GM12878 (cell line): ENCODE measurements around the gene LRRC3B. TPM values are rescaled to one million over a fixed set of nuclear protein-coding genes. Genes with fewer than 3 reads are reported as not detected.

Experiments
- ATAC-seq: fragments of 200-7000 bp; cut with Tn5 transposase; 3 replicates; pipeline ENCODE4 v1.9.1; 2020; ENCODE audit warnings: mild to moderate bottlenecking, moderate library complexity
- BruUV-seq: library from RNA; stranded (reverse); fragments of 400-500 nt; replicated peaks from 2 replicates; lab custom pipeline; 2021; lab: Mats Ljungman, UMichigan
- CTCF ChIA-PET: fragments of 300-600 bp; sonication (Branson Sonifier 250); formaldehyde crosslinking; extraction: SDS; loops from one replicate; lab custom pipeline; 2021; ENCODE audit warnings: inconsistent platforms; lab: Yijun Ruan, JAX
- POLR2A ChIA-PET: fragments of 350-600 bp; formaldehyde crosslinking; extraction: SDS; loops from one replicate; lab custom pipeline; 2021; ENCODE audit warnings: inconsistent platforms; lab: Charles Lee
- RAD21 ChIA-PET: fragments of 300-600 bp; sonication (Branson Sonifier 250); formaldehyde crosslinking; loops from one replicate; lab custom pipeline; 2023; ENCODE audit warnings: antibody characterized with exemption; ENCODE audit not compliant: unreplicated experiment; lab: Charles Lee
- SMC1A ChIA-PET: fragments of 300-600 bp; sonication (Branson Sonifier 250); formaldehyde crosslinking; loops from one replicate; lab custom pipeline; 2023; ENCODE audit not compliant: unreplicated experiment, uncharacterized antibody; lab: Charles Lee
- DNase-seq: peaks from one replicate; pipeline ENCODE4 v3.0.0-alpha.2; 2011; ENCODE audit warnings: low read depth, low spot score
- FAIRE-seq: peaks from 3 replicates; lab custom pipeline; 2011; peaks lifted over from hg19 to GRCh38; lab: Jason Lieb, UNC
- H2AFZ ChIP-seq: 2 replicates; pipeline ENCODE4 v1.6.0; 2011; ENCODE audit warnings: low read depth, low read length, control low read depth; ENCODE audit not compliant: control insufficient read depth
- H3K27ac ChIP-seq: 2 replicates; pipeline ENCODE4 v1.5.1; 2011; ENCODE audit warnings: control low read depth; ENCODE audit not compliant: control insufficient read depth, insufficient read depth
- H3K27me3 ChIP-seq, 2 experiments: replicated peaks in 1 of 2; 2 replicates each; pipeline versions ENCODE4 v1.6.0 to v1.6.1; 2011; ENCODE audit warnings: low read length in 1 of 2; ENCODE audit not compliant: control insufficient read depth in 2 of 2, insufficient read depth in 2 of 2
- H3K36me3 ChIP-seq, 2 experiments: 2 replicates each; pipeline ENCODE4 v1.5.1; 2011; ENCODE audit warnings: low read length in 1 of 2; ENCODE audit not compliant: control insufficient read depth in 2 of 2, insufficient read depth in 2 of 2
- H3K4me1 ChIP-seq: 2 replicates; pipeline ENCODE4 v1.6.1; 2011; ENCODE audit warnings: mild to moderate bottlenecking, low read length, moderate library complexity, mixed read lengths; ENCODE audit not compliant: control insufficient read depth, insufficient read depth
- H3K4me2 ChIP-seq: 2 replicates; pipeline ENCODE4 v1.6.0; 2011; ENCODE audit warnings: control low read depth; ENCODE audit not compliant: control insufficient read depth, insufficient read depth
- H3K4me3 ChIP-seq: fragments of 200-600 bp; sonication (generic); 2 replicates; pipeline ENCODE4 v1.5.1; 2016
- H3K79me2 ChIP-seq: 2 replicates; pipeline ENCODE4 v1.6.0; 2011; ENCODE audit warnings: low read length; ENCODE audit not compliant: control insufficient read depth, insufficient read depth
- H3K9ac ChIP-seq: 2 replicates; pipeline ENCODE4 v1.8.0; 2011; ENCODE audit warnings: low read length, control low read depth, mixed read lengths; ENCODE audit not compliant: control insufficient read depth, insufficient read depth
- H3K9me3 ChIP-seq: replicated peaks from 3 replicates; pipeline ENCODE4 v1.5.1; 2011; ENCODE audit warnings: mild to moderate bottlenecking, low read length; ENCODE audit not compliant: control insufficient read depth, insufficient read depth
- H4K20me1 ChIP-seq: 2 replicates; pipeline ENCODE4 v1.6.0; 2011; ENCODE audit not compliant: control insufficient read depth, insufficient read depth
- ASH2L ChIP-seq: fragments of 300-600, 200-600 bp; sonication (generic); IDR thresholded peaks from 2 replicates; pipeline ENCODE4 v1.6.1; 2017; ENCODE audit warnings: low read depth, mild to moderate bottlenecking, borderline replicate concordance
- HCFC1 ChIP-seq: fragments of 150-350 bp; IDR thresholded peaks from 2 replicates; pipeline ENCODE4 v1.6.1; 2014; ENCODE audit warnings: low read length
- HDGF ChIP-seq: fragments of 450-650 bp; IDR thresholded peaks from 2 replicates; pipeline ENCODE4 v1.6.1; 2016; ENCODE audit warnings: antibody characterized with exemption
- IRF4 ChIP-seq: IDR thresholded peaks from 2 replicates; pipeline ENCODE4 v1.6.1; 2011; ENCODE audit warnings: low read depth, low read length
- KDM1A ChIP-seq: fragments of 200-600 bp; sonication (generic); IDR thresholded peaks from 2 replicates; pipeline ENCODE4 v1.6.1; 2016; ENCODE audit warnings: borderline replicate concordance
- NR2C2 ChIP-seq: IDR thresholded peaks from 2 replicates; pipeline ENCODE4 v1.6.1; 2011; ENCODE audit warnings: borderline replicate concordance, low read depth; ENCODE audit not compliant: control insufficient read depth, insufficient read length
- POLR2A ChIP-seq: IDR thresholded peaks from 2 replicates; pipeline ENCODE4 v1.6.1; 2011; ENCODE audit warnings: low read depth, mild to moderate bottlenecking, low read length
- SP1 ChIP-seq: IDR thresholded peaks from one replicate; pipeline ENCODE4 v1.6.1; 2011; ENCODE audit warnings: low read depth, low read length
- SREBF2 ChIP-seq: IDR thresholded peaks from 2 replicates; pipeline ENCODE4 v1.6.1; 2012; ENCODE audit warnings: mild to moderate bottlenecking, low read length
- SUPT20H ChIP-seq: IDR thresholded peaks from 2 replicates; pipeline ENCODE4 v1.6.1; 2011; ENCODE audit warnings: low read depth, mild to moderate bottlenecking, low read length, moderate library complexity, borderline replicate concordance; ENCODE audit not compliant: control insufficient read depth
- ZNF24 ChIP-seq: fragments of 450-650 bp; IDR thresholded peaks from 2 replicates; pipeline ENCODE4 v1.6.1; 2017; ENCODE audit warnings: antibody characterized with exemption, mild to moderate bottlenecking
- ZNF622 ChIP-seq: fragments of 450-650 bp; IDR thresholded peaks from 2 replicates; pipeline ENCODE4 v1.6.1; 2017; ENCODE audit warnings: mild to moderate bottlenecking, inconsistent platforms
- WGBS: methylation state at CpG from one replicate; pipeline ENCODE4 v1.1.6; 2016; ENCODE audit warnings: low lambda C conversion rate; ENCODE audit not compliant: insufficient replicate concordance, insufficient coverage; ENCODE audit errors: missing lambda C conversion rate; 5-methylcytosine and 5-hydroxymethylcytosine counted together
- in situ Hi-C: fragments of 300-500 bp; cut with MboI; formaldehyde crosslinking; loops from 9 replicates; pipeline ENCODE4 v1.14.3; 2018; ENCODE audit warnings: mixed read lengths
- intact Hi-C: fragments of 100-400 bp; cut with micrococcal nuclease; formaldehyde crosslinking; loops from one replicate; pipeline ENCODE4 v1.14.2; 2022; ENCODE audit not compliant: unreplicated experiment
- polyA plus RNA-seq, 11 experiments: library from polyadenylated mRNA; depleted of rRNA in 4 of 11; unstranded in 6 of 11; stranded (reverse) in 5 of 11; fragments of >200 nt; fragmentation: Nextera tagmentation in 4 of 11; fragmentation: Illumina TruSeq in 1 of 11; extraction: Ambion mirVana in 4 of 11; extraction: Trizol in 1 of 11; gene quantifications; 1 replicate in 1 of 11; 2 replicates in 10 of 11; pipeline versions ENCODE4 v1.2.1 to v1.2.3, GENCODE V29; 2011 to 2016; ENCODE audit warnings: inconsistent platforms in 2 of 11, missing spikeins in 2 of 11, low read depth in 1 of 11
- total RNA-seq, 4 experiments: library from RNA; depleted of rRNA in 3 of 4; stranded (reverse); fragments of >200 nt in 3 of 4; fragmentation: Illumina TruSeq in 1 of 4; extraction: Trizol in 1 of 4; gene quantifications; 2 replicates each; pipeline versions ENCODE4 v1.2.1 to v1.2.3, GENCODE V29; 2013 to 2021
- TF ChIP-seq, protein P1 (sequence below): fragments of 450-650 bp; IDR thresholded peaks from 2 replicates; pipeline ENCODE4 v1.6.1; 2017; ENCODE audit warnings: antibody characterized with exemption, mild to moderate bottlenecking, moderate library complexity
- TF ChIP-seq, protein P2 (sequence below): fragments of 150-350 bp; IDR thresholded peaks from 2 replicates; pipeline ENCODE4 v1.6.1; 2014; ENCODE audit warnings: mild to moderate bottlenecking, low read depth, low read length
- TF ChIP-seq, protein P3 (sequence below): fragments of 450-650 bp; IDR thresholded peaks from 2 replicates; pipeline ENCODE4 v1.6.1; 2017; ENCODE audit warnings: mild to moderate bottlenecking, low read depth, inconsistent platforms; ENCODE audit not compliant: poor library complexity, severe bottlenecking
- TF ChIP-seq, protein P4 (sequence below): fragments of 150-350 bp; IDR thresholded peaks from 2 replicates; pipeline ENCODE4 v1.6.1; 2016; ENCODE audit warnings: low read depth, low read length

Gene LRRC3B
- total and polyA plus RNA-seq, 10 of the 15 experiments (the other 5 are each of a cell fraction or from before 2014, with no cell fraction given): not detected

DNA sequence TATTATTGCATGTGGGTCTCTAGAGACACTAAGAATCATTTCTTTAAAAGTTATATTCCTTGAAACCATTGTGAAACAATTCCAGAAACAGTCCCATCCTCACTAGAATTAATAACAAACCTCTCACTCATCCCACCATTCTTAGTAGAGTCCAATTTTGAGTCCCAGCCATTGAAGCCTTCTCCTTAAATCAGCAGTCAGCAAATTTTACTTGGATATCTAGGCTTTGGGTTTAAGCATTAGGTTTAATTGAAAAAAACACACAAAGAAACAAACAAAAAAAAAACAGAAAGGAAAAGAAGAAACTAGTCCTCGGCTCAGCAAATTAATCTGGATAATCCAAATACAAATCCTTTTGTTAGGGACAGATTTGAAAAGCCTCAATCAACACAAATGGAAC, 109.3 kb downstream of the LRRC3B start:
- intact Hi-C loops (no loop called here), in situ Hi-C loops (no loop called here)
- BruUV-seq: no TSS peak
- TF ChIP-seq ZNF622 (no peak), SUPT20H (no peak), ZNF24 (no peak), SP1 (no peak), POLR2A (no peak), KDM1A (no peak), IRF4 (no peak), HCFC1 (no peak), HDGF (no peak), ASH2L (no peak), SREBF2 (no peak), NR2C2 (no peak)
- TF ChIP-seq, protein P1, sequence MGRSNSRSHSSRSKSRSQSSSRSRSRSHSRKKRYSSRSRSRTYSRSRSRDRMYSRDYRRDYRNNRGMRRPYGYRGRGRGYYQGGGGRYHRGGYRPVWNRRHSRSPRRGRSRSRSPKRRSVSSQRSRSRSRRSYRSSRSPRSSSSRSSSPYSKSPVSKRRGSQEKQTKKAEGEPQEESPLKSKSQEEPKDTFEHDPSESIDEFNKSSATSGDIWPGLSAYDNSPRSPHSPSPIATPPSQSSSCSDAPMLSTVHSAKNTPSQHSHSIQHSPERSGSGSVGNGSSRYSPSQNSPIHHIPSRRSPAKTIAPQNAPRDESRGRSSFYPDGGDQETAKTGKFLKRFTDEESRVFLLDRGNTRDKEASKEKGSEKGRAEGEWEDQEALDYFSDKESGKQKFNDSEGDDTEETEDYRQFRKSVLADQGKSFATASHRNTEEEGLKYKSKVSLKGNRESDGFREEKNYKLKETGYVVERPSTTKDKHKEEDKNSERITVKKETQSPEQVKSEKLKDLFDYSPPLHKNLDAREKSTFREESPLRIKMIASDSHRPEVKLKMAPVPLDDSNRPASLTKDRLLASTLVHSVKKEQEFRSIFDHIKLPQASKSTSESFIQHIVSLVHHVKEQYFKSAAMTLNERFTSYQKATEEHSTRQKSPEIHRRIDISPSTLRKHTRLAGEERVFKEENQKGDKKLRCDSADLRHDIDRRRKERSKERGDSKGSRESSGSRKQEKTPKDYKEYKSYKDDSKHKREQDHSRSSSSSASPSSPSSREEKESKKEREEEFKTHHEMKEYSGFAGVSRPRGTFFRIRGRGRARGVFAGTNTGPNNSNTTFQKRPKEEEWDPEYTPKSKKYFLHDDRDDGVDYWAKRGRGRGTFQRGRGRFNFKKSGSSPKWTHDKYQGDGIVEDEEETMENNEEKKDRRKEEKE: no peak
- TF ChIP-seq, protein P2, sequence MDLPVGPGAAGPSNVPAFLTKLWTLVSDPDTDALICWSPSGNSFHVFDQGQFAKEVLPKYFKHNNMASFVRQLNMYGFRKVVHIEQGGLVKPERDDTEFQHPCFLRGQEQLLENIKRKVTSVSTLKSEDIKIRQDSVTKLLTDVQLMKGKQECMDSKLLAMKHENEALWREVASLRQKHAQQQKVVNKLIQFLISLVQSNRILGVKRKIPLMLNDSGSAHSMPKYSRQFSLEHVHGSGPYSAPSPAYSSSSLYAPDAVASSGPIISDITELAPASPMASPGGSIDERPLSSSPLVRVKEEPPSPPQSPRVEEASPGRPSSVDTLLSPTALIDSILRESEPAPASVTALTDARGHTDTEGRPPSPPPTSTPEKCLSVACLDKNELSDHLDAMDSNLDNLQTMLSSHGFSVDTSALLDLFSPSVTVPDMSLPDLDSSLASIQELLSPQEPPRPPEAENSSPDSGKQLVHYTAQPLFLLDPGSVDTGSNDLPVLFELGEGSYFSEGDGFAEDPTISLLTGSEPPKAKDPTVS: no peak
- TF ChIP-seq, protein P3, sequence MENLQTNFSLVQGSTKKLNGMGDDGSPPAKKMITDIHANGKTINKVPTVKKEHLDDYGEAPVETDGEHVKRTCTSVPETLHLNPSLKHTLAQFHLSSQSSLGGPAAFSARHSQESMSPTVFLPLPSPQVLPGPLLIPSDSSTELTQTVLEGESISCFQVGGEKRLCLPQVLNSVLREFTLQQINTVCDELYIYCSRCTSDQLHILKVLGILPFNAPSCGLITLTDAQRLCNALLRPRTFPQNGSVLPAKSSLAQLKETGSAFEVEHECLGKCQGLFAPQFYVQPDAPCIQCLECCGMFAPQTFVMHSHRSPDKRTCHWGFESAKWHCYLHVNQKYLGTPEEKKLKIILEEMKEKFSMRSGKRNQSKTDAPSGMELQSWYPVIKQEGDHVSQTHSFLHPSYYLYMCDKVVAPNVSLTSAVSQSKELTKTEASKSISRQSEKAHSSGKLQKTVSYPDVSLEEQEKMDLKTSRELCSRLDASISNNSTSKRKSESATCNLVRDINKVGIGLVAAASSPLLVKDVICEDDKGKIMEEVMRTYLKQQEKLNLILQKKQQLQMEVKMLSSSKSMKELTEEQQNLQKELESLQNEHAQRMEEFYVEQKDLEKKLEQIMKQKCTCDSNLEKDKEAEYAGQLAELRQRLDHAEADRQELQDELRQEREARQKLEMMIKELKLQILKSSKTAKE: no peak
- TF ChIP-seq, protein P4, sequence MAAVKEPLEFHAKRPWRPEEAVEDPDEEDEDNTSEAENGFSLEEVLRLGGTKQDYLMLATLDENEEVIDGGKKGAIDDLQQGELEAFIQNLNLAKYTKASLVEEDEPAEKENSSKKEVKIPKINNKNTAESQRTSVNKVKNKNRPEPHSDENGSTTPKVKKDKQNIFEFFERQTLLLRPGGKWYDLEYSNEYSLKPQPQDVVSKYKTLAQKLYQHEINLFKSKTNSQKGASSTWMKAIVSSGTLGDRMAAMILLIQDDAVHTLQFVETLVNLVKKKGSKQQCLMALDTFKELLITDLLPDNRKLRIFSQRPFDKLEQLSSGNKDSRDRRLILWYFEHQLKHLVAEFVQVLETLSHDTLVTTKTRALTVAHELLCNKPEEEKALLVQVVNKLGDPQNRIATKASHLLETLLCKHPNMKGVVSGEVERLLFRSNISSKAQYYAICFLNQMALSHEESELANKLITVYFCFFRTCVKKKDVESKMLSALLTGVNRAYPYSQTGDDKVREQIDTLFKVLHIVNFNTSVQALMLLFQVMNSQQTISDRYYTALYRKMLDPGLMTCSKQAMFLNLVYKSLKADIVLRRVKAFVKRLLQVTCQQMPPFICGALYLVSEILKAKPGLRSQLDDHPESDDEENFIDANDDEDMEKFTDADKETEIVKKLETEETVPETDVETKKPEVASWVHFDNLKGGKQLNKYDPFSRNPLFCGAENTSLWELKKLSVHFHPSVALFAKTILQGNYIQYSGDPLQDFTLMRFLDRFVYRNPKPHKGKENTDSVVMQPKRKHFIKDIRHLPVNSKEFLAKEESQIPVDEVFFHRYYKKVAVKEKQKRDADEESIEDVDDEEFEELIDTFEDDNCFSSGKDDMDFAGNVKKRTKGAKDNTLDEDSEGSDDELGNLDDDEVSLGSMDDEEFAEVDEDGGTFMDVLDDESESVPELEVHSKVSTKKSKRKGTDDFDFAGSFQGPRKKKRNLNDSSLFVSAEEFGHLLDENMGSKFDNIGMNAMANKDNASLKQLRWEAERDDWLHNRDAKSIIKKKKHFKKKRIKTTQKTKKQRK: no peak
- Histone ChIP-seq H3K9ac (no peak overlapping the region), H3K36me3 (no peaks in the 10 kb centered on the region), H2AFZ (no peak overlapping the region), H3K4me3 (no peak overlapping the region), H3K4me1 (no peaks in the 10 kb centered on the region), H4K20me1 (no peaks in the 10 kb centered on the region), H3K4me2 (no peak overlapping the region), H3K27ac (no peak overlapping the region), H3K27me3 (no peaks in the 10 kb centered on the region), H3K9me3 (no peaks in the 10 kb centered on the region), H3K79me2 (no peaks in the 10 kb centered on the region)
- no peak for ATAC-seq
- SMC1A ChIA-PET: no interaction called here
- CTCF ChIA-PET: no interaction called here
- POLR2A ChIA-PET: no interaction called here
- 27% methylated on average over 1 of the region's 1 CpG for WGBS
- DNase-seq: no peak
- no peak for FAIRE-seq
- RAD21 ChIA-PET: no interaction called here
